GM08714 (cell line): ENCODE data around the gene RESP18.

ENCODE experiments used
- H3K4me3 ChIP-seq: fragments of 200-500 bp; sonication (Bioruptor generic); 2 replicates; pipeline ENCODE4 v1.5.1; 2014; ENCODE audit warnings: mild to moderate bottlenecking, low read length, inconsistent platforms
- ZNF274 ChIP-seq: IDR thresholded peaks from 2 replicates; pipeline ENCODE4 v1.6.1; 2012; ENCODE audit warnings: mild to moderate bottlenecking, low read depth, low read length

Gene RESP18

DNA sequence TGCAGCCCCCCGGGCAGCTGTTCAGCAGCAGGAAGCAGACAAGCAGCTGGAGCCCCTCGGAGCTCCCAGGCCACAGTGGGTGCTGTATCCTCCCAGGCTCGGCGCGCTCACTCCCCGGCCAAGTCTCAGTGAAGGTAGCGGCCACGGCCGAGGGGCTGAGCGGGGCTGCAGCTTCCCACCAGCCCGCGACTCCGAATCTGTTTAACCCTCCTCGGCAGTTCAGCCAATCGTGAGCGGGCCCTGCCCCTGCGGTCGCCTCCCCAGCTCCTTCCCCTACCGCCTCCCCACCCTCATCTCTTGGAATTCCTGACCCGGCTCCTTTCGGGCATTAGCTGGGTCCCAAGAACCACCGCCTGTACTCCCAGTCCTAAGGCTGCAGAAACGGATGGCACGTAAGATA lies at the start of gene RESP18:
Gene RESP18 (minus strand): TSS at position 203 of the 400 bp plus-strand sequence.
- H3K4me3 ChIP-seq: no peak within 1 kb of the TSS
- no peak for TF ChIP-seq ZNF274

- TF ChIP-seq ZNF274: no peak
- H3K4me3 ChIP-seq: no peak overlapping the region
Measured at GRCh38 chr2:219381448-219381847, 48.9 kb upstream of the RESP18 start.

GRCh38 chr2:219380926-219381325 lies 48.4 kb upstream of the RESP18 start:
- no peak for TF ChIP-seq ZNF274
- no peak overlapping the region for H3K4me3 ChIP-seq

GRCh38 chr2:219378163-219378851 lies 45.8 kb upstream of the RESP18 start:
- H3K4me3 ChIP-seq: no peak overlapping the region
- no peak for TF ChIP-seq ZNF274

DNA sequence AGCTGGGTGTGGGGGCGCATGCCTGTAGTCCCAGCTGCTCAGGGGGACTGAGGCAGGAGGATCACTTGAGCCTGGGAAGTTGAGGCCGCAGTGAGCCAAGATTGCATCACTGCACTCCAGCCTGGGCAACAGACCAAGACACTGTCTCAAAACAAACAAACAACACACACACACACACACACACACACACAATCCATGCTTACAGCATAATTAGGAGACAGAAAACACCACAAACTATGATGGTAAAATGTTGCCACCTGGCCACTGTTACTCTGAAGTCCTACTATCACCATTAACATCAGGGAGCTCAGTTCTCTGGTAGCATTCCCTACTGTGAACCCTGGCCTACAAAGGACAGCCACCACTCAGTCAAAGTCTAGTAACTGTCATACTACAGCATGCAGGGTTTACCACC lies 36.9 kb upstream of the RESP18 start:
- TF ChIP-seq ZNF274: no peak
- H3K4me3 ChIP-seq: no peak overlapping the region

DNA sequence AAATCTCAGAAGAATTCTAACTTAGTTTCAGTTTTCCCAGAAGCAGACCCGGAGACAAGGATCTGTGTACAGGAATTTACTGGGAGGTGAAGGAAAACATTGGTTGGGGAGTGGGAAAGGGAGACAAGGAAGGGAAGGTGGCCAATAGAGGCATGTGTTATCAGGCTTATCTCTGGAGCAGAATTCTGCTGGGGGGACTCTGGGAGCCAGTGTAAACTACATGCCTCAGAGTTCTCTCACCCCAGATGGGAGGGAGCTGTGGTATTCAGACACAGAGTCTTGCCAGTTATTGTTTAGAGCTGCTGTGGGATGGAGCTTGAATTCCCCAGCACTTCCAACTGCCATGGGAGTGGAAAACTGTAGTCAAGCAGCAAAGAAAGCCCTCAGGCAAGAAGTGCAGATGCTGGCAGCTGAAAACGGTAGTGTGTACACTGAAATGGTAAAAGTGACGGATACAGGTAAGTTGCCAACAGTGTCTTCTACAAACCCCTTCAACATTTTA lies 36.2 kb upstream of the RESP18 start:
- TF ChIP-seq ZNF274: no peak
- H3K4me3 ChIP-seq: no peak overlapping the region

- no peak overlapping the region for H3K4me3 ChIP-seq
- no peak for TF ChIP-seq ZNF274
Measured at GRCh38 chr2:219362524-219363164, 30.1 kb upstream of the RESP18 start.

GRCh38 chr2:219362072-219362471 lies 29.5 kb upstream of the RESP18 start:
- no peak for TF ChIP-seq ZNF274
- no peak overlapping the region for H3K4me3 ChIP-seq

- H3K4me3 ChIP-seq: no peak overlapping the region
- no peak for TF ChIP-seq ZNF274
Measured at GRCh38 chr2:219358170-219359075, 25.9 kb upstream of the RESP18 start.

DNA sequence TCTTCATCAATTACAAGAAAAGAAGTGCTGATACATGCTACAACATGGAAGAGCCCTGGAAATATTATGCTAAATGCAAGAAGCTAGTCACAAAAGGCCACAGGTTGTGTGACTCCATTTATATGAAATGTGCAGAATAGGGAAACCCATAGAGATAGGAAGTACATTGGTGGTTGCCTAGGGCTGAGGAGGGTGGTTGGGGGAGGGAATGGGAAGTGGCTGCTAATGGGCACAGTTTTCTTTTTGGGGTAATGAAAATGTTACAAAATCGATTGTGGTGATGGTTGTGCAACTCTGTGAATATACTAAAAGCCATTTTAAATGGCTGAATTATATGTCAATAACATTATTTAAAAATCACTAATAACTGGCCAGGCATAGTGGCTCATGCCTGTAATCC lies 24.3 kb upstream of the RESP18 start:
- TF ChIP-seq ZNF274: no peak

DNA sequence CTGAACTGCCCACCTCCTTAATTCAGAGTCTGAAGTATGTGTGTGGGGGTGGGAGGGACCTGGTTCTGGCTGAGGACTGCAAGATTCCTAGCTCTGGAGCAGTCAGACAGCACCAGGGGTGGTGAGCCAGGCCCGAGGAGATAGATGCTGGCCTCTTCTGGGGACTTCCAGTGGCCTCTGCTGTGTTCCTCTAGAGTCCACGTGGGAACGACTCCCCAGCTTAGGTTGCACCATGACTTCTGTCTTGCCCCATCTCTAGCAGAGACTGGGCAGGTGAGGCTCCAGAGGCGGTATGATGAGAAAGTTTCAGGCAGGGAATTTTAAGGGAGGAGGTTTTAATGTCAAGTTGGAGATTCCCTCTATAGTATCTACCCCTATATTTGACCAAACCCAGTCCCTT lies 22.0 kb upstream of the RESP18 start:
- no peak for TF ChIP-seq ZNF274
- no peak overlapping the region for H3K4me3 ChIP-seq

More for the DNA sequence above, 24.3 kb upstream of the RESP18 start:
- H3K4me3 ChIP-seq: no peak overlapping the region

DNA sequence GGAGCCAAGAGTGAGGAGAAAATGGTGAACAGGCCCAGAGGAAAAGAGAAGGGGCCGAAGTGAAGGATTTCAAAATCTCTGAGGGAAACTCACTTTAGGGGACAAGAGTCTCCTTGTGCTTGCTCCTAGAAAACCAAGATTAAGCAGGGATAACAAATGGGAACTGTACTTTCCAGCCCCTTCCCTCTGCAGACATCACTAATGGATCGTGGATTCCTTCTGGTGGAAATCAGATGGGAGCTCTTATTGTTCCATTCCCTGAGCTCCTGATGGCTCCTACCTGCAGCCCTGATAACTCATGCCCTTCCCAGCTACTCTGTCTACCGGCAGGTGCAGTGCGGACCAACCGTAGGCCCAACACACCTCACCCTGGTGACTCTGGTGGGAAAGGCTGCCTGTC lies 20.6 kb upstream of the RESP18 start:
- no peak for TF ChIP-seq ZNF274
- H3K4me3 ChIP-seq: no peak overlapping the region

DNA sequence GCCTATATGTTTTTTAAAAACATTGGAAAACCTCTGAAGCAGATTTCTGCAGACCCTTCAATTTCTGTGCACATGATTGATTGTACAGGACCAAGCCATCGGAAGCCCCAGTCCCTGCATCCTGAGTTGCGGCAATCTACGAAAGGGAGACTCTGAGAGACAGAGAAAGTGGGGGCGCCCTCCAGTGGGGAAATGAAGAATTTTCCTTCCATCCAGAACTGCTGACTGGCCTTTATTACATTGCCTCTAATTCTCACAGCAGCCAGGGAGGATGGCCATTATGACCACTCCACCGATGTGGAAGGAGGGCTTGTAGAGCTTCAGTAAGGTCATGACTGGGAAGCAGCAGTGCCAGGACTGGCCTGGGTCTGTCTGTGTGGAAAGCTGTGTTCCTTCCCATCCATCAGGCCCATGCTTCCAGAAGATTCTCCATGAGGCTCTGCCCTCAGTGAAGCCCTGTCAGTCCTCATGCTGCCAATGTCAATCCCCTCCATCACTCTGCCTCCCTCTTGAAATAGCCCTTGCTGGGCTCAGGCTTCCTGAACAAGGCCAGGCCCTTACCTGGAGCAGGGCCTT lies 20.0 kb upstream of the RESP18 start:
- TF ChIP-seq ZNF274: no peak
- no peak overlapping the region for H3K4me3 ChIP-seq

DNA sequence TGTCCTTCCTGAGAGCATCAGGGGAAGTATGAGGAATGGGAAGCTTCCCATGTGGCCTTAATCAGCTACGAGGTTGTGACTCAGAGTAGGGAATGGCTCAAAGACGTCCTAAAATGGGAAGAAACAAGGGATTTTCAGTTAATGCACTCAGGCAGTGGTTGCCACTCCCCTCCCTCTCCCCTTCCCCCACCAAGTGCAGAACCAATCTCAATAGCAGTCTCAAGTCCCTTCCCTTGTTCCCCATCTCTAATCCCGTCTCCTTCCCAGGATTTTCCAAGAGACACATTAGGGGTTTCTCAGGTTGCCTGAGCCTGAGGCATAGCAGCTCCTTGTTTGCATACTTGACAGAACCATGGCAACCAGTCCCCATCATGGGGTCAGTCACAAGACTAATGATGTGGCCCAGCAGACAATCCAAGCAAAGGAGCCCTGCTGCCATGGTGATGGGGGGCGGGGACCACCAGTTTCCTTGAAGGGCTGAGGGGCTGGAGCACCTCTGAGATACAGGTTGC lies 18.2 kb upstream of the RESP18 start:
- TF ChIP-seq ZNF274: no peak
- H3K4me3 ChIP-seq: no peak overlapping the region
